ENCODE results near the gene APBA1.
"Not testable (repeated sequence)": the region's sequence is repeated elsewhere in the genome, so short reads cannot be mapped to it uniquely, and the experiment has no call there.

APBA1 gene

DNA sequence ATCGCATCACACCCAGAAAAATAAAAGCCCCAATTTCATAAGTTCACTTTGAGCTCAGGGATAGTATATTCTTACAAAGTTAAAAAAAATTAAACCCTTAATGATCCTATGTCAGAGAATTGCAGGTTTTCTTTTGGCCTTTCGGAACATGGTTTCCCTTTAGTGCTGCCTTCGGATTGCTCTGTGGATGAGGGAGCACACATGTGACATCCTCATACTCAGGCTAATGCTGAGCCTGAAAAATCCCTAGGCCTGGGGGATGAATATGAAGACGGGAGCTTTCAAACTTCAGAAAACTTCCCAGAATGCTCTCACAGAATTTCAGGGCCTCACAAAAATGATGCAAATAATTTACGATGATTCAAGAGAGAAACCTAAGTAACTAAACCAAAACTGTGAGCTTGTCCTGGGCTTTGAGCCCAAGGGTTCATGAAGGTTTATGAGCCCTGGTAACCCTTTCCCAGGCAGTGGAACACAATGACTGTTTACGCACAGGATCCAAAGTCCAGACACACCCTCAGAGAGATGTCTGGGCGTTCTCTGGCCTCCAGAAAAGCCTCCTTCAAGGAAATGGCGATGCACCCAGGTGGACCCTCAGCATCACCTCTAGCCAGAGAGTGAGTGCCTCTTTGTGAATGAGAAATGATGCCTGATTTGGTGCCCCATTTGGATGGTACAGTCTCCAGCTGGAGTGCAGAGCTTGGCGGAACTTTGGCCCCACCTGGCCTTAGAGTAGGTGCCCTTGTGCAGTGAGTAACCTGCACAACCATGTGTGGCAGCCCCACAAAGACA is 201.8 kb downstream of the APBA1 start:
- no peak for DNase-seq

- peak; percentile 37 for DNase-seq
Measured at GRCh38 chr9:69469136-69469535, 203.0 kb downstream of the APBA1 start.

DNA sequence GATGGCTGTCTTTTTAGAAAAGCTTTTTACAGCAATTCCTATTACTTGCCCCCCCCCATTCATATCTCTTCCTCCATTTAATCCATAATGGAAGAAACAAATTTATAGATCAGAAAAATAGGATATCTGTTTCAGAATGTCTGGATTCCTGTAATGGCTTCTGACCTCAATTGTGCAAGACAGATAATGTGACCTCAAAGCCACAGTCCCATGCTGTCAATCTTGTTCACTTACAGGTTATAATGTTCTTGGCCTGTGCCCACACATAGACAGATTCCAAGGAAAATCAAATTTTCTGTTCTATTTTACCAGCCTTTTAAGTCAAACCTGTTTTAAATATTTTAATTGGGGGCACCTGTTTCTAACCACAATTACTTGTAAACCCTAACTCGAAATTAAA is 203.8 kb downstream of the APBA1 start:
- DNase-seq: no peak

DNA sequence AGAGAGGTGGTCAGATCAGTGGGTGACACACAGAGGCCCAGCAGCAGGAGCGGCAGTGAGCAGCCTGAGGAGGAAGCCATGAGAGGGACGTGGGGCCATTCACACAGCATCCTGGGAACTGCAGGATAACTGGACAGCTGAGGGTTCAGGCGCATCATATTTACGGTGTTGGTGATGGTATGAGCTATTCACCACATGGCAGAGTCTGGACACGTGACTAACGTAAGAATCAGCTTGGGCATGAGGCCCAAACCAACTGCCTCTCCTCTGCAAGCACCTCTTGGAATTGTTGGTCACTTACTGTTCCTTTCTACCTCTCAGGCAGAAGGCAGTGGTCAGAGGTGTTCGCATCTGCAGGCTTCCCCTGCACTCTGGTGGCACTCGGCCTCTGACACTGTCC is 206.0 kb downstream of the APBA1 start:
- no peak for DNase-seq

DNA sequence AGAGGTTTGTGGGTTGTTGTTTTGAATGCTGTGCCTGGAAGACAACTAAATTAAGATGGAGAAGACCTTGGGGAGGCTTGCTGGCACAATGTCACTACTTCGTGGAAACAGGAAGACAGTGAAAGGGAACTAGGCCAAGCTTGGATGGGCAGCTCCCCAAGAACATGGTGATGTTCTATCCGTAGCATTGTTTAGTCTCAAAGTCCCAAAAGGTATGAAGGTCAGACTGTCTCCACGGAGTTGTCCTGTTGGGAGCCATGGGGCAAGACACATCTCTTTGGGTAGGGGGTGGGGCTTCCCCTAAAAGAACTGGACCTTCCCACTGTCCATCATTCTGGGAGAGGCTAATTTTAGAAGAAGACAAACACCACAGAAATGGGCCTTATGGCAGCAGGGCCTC is 206.7 kb downstream of the APBA1 start:
- DNase-seq: no peak

- DNase-seq: peak; percentile 56
Measured at GRCh38 chr9:69463497-69464068, 208.6 kb downstream of the APBA1 start.

GRCh38 chr9:69462394-69462793 is 209.8 kb downstream of the APBA1 start:
- DNase-seq: no peak

DNA sequence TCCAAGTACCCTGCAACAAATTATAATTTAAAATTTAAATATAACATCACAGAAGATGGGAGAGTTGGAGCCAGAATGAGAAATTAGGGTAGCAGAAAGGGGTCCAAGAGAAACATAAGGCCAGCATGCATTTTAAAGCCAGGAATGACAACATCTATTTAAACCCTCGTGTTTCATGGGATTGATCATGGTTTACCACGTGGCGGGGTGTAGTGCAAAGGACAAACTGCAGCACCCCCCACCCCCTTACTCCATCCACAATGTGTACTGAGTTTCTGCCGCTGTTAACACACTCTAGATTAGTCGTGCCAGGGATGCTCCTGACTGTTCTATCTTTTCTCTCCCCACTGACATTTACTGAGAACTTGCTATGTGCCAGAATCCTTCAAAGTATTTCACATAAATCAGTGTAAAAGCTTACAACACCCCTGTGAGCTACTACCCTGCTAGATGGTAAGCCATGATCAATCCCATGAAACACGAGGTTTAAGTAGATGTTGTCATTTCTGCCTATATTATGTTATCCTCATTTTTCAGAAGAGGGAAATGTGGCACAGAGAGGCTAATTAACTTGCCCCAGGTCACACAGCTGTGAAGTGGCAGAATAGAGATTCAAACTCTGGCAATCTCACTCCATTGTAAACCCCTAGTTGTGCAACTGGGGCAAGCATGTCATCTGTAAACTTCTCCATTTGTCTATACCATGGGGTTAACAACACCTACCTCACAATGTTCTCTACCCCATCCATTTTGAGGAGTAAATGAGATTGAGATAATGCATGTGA is 210.9 kb downstream of the APBA1 start:
- no peak for DNase-seq

- no peak for DNase-seq
Measured at GRCh38 chr9:69460012-69460411, 212.2 kb downstream of the APBA1 start.

DNA sequence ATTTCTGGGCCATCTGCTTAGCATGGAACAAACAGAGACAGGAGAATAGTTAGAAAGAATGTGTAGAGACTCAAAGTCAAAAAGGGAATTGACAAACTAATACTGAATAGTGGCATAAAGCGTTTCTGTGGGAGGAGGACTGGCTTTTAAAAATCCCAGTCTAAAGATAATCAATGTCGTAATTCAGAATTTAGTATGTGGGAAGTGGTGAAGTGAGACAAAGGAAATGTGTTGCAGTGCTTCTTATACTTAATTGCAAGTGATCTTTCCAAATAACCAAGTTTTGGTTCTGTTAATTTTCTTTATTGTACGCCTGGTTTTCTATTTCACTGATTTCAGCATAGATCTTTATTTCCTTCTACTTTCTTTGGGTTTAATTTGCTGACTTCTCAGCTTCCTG is 214.0 kb downstream of the APBA1 start:
- no peak for DNase-seq

DNA sequence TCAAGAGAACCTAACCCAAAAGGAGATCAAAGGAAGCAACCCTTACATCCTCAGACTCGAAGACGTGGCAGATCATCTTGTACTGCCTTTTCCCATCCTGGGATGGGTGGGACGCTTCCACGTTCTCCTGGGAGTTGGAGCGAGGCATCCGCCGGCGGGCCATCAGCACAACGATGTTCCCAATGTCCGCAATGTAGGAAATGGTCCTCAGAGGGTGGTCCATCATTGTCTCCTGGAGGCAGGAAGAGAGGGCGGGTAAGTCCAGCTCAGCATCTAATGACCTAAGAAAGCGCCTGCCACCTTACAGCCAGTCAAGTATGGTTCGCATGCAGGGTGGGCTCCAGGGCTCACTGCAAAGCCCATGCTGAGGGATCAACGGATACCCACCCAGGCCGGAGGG is 216.0 kb downstream of the APBA1 start:
- no peak for DNase-seq

DNA sequence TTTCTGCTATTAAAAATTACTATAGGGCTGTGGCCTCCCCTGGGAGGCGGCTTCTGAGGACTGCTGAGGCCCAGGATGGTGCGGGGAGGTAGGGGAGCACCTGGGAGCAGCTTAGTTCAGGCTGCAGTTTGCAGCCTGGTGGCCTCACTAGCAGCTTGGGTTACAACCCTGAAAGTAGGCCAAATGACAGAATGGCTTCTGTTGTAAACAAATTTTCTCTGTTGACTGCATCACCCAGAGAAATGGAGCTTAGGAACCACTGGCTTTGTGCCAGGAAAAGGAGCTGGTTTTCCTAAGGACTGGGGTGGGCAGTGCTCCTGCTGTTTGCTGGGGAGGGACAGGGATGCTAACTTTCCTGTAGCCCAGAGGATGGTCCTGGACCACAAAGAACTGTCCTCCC is 216.9 kb downstream of the APBA1 start:
- peak; percentile 25 for DNase-seq

- no peak for DNase-seq
Measured at GRCh38 chr9:69454321-69454720, 217.8 kb downstream of the APBA1 start.

GRCh38 chr9:69453746-69454145 is 218.4 kb downstream of the APBA1 start:
- no peak for DNase-seq

GRCh38 chr9:69452110-69452782 is 219.9 kb downstream of the APBA1 start:
- DNase-seq: peak; percentile 86

DNA sequence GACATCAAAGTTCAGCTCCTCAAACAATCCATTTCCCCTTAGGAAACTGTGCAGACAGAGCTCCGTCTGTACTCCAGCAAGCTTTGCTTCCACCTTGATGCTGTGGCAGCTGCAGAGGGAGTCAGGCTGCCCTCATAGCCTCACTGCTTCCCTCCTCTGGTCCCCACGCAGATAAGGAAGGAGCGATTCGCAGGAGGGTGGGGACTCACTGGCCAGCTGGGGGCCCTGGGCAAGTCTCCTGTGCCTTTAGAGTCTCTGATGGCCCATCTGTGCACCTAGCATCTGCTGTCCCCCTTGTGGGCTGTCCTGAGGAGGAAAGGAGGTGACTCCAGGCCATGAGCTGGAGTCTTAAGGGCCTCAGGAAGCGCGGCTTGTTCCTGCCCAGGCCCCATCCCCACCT is 225.7 kb downstream of the APBA1 start:
- no peak for DNase-seq

DNA sequence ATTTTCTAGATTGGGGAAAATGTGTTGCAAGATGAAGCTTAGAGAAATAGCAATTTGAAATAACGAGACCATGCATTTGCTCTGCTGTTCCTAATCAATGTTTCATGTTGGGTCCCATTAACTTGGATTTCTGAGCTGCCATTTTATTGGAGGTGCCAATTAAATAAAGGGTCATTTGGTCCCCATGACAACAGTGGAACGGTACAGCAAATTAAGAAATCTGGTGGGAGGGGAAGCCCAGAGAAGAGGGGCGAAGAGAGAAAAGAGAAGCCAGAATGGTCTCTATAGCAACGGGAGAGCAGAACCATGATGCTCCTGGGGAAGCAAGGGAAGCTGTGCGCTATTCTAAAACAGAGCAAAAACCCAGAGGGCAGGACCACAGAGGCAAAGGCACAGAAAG is 226.9 kb downstream of the APBA1 start:
- DNase-seq: no peak

GRCh38 chr9:69444791-69445190 is 227.4 kb downstream of the APBA1 start:
- no peak for DNase-seq

DNA sequence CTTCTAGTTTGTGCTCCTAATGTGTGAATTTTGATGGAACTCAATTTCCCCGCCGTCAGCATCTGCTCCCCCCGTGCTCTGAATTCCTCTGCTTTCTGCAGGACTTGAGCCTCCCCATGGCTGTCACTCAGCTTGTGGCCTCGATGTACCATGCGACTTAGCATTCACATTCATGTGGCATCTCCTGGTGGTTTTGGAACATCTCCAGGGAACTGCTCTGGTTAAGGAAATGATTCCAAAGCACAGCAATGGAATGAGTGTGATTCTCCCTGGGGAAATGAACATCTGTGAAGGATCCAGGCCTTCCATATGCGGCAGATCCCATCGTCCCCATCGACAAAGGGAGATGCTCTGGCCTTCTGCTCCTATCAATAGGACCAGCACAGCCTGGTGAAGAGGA is 228.2 kb downstream of the APBA1 start:
- DNase-seq: no peak

- peak; percentile 92 for DNase-seq
Measured at GRCh38 chr9:69443178-69443577, 229.0 kb downstream of the APBA1 start.

GRCh38 chr9:69442486-69442885 is 229.7 kb downstream of the APBA1 start:
- DNase-seq: no peak

DNA sequence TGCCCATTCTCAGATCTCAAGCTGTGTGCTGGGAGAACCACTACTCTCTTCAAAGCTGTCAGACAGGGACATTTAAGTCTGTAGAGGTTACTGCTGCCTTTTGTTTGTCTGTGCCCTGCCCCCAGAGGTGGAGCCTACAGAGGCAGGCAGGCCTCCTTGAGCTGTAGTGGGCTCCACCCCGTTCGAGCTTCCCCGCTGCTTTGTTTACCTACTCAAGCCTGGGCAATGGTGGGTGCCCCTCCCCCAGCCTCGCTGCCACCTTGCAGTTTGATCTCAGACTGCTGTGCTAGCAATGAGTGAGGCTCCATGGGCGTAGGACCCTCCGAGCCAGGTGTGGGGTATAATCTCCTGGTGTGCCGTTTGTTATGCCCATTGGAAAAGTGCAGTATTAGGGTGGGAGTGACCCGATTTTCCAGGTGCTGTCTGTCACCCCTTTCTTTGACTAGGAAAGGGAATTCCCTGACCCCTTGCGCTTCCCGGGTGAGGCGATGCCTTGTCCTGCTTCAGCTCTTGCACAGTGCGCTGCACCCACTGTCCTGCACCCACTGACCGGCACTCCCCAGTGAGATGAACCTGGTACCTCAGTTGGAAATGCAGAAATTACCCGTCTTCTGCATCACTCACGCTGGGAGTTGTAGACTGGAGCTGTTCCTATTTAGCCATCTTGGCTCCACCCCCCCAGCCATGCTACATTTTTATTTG is 231.8 kb downstream of the APBA1 start:
- not testable (repeated sequence) for DNase-seq

DNA sequence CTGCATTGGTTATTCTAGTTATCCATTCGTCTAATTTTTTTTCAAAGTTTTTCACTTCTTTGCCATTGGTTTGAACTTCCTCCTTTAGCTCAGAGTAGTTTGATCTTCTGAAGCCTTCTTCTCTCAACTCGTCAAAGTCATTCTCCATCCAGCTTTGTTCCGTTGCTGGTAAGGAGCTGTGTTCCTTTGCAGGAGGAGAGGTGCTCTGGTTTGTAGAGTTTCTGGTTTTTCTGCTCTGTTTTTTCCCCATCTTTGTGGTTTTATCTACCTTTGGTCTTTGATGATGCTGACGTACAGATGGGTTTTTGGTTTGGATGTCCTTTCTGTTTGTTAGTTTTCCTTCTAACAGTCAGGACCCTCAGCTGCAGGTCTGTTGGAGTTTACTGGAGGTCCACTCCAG is 232.5 kb downstream of the APBA1 start:
- not testable (repeated sequence) for DNase-seq
